HG02571 (cell line): ENCODE data around the gene PLEKHG2.

Experiments
- ATAC-seq: cut with Tn5 transposase; IDR thresholded peaks from one replicate; pipeline ENCODE4 v1.9.1; 2021; ENCODE audit warnings: mild to moderate bottlenecking, moderate library complexity; ENCODE audit not compliant: unreplicated experiment

PLEKHG2 gene

DNA sequence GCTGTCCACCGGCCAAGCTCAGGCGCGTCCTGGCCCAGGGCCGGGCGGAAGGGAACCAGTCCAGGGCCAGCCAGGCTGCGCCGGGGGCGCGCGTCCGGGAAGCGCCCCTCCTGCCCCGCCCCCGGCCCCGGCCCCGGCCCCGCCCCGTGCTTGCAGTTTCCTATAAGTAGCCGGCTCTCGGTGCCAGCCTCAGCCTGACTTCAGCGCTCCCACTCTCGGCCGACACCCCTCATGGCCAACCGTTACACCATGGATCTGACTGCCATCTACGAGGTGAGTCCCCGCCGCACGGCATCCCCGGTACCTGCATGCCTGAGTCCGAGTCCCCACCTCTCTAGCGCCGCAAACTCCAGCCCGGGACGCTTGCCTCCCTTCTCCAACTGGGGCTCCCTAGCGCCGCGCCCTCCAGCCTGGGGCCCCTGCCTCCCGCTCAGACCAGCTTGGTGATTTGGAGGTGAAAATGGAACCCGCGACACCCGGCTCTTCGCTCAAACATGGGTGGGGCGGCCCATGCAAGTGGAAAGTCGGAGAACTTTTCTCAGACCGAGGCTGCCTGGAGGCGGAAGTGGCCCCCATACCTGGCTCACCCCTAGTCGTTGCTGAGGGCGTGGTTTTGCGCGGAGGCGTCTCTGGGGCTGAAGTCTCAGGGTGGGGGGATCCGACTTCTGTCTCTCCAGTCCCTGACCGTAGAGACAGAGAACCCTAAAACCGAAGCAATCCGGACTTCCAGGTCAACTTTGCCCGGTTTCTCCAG, 5.6 kb upstream of the PLEKHG2 start, which contains the start of gene ZFP36:
Gene ZFP36 (plus strand): TSS at position 192 of the 754 bp plus-strand sequence. CDS start 58 bp downstream, at position 250.
- no peak for ATAC-seq

DNA sequence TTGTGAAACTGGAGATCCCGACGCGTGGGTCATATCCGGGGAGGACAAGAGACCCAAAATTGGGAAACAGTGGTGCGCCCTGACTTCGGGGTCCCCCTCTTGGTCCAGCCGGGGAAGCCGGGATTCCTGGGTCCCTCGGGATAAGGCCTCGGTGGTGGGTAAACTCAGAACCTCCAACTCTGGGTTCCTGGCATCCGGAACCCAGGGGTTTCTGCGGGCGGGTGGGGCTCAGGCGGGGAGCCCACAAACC, 5.1 kb upstream of the PLEKHG2 start:
- no peak for ATAC-seq

DNA sequence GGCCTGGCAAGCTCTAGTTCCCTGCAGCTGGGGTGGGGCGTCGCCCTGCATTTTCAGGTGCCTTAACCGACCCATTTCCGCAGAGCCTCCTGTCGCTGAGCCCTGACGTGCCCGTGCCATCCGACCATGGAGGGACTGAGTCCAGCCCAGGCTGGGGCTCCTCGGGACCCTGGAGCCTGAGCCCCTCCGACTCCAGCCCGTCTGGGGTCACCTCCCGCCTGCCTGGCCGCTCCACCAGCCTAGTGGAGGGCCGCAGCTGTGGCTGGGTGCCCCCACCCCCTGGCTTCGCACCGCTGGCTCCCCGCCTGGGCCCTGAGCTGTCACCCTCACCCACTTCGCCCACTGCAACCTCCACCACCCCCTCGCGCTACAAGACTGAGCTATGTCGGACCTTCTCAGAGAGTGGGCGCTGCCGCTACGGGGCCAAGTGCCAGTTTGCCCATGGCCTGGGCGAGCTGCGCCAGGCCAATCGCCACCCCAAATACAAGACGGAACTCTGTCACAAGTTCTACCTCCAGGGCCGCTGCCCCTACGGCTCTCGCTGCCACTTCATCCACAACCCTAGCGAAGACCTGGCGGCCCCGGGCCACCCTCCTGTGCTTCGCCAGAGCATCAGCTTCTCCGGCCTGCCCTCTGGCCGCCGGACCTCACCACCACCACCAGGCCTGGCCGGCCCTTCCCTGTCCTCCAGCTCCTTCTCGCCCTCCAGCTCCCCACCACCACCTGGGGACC, 4.6 kb upstream of the PLEKHG2 start:
- ATAC-seq, result no peak

DNA sequence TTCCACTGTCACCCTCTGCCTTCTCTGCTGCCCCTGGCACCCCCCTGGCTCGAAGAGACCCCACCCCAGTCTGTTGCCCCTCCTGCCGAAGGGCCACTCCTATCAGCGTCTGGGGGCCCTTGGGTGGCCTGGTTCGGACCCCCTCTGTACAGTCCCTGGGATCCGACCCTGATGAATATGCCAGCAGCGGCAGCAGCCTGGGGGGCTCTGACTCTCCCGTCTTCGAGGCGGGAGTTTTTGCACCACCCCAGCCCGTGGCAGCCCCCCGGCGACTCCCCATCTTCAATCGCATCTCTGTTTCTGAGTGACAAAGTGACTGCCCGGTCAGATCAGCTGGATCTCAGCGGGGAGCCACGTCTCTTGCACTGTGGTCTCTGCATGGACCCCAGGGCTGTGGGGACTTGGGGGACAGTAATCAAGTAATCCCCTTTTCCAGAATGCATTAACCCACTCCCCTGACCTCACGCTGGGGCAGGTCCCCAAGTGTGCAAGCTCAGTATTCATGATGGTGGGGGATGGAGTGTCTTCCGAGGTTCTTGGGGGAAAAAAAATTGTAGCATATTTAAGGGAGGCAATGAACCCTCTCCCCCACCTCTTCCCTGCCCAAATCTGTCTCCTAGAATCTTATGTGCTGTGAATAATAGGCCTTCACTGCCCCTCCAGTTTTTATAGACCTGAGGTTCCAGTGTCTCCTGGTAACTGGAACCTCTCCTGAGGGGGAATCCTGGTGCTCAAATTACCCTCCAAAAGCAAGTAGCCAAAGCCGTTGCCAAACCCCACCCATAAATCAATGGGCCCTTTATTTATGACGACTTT, 3.9 kb upstream of the PLEKHG2 start:
- ATAC-seq, result no peak

DNA sequence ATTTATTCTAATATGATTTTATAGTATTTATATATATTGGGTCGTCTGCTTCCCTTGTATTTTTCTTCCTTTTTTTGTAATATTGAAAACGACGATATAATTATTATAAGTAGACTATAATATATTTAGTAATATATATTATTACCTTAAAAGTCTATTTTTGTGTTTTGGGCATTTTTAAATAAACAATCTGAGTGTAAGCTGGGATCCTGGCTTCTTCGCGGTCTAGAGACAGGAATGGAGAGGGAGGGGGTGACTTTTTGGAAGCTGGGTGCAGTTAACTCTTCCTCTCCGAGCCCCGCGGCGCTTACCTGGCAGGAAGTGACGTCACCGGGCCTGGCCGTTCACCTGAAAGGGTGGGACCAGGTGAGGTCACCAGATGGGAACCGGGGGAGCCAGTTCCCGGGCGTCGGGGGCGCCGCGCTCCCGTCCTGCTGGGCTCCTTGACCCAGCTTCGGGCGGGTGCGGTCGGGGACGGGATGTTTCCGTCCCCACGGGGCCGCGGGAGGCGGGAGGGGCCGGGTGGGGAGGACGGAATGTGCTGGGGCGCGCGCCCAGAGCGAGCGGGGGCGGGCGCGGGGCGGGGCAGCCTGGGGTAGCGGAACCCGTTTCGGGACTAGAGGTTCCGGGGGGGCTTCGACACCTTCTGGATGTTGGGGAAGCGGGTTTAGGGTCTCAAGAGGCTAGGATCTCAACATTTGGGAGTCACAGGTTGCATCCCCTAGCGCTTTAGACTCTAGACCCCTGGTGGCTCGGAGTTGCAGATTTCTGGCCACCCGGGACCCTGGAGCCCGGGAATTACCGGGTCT, 3.1 kb upstream of the PLEKHG2 start:
- no peak for ATAC-seq

DNA sequence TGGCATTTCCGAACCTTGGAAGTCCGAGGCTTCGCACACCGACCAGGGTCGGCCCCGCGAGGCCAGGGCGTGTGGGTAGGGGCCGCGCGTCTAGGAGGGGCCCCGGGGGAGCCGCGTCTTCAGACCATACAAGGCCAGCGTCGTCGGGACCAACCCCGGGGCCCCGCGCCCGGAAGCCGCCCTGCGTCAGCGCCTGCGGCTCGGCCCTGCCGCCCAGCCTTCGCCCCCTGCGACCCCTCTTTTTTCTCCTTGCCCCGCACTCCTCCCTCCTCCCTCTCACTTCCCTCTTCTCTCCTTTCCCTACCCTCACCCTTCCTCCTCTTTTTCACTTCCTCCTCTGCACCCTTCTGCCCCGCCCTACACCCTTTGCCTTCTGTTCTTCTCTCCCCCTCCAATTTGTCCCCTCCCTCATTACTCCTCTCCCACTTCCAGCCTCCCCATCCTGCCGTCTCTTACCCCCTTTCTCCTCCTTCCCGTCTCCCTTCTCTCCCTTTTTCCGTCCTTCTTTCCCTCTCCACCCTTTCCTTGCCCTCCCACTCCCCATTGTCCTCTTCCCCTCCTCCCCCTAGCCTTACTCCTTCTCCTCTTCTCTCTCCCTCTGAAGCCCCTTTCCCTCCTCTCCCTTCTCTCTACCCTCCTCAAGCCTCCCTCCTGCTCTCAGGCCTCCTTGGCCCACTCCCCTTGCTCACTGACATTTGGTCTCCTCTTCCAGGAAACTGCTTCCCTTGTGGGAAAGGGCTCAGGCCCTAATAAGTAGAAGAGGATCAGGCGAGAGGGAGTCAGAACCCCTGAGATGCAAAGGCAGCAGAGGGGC, 2.2 kb upstream of the PLEKHG2 start:
- ATAC-seq, result no peak

DNA sequence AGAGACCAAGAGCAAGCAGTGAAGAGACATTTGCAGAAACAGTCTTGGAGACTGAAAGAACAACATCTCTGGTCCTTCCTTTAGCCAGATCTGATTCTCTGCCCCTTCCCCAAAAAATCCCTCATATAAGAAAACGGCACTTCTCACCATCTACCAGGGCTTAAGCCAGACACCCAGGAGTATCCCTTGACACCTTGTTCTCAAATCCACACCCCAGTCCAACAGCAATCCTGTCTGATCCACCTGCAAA, 1.7 kb upstream of the PLEKHG2 start:
- ATAC-seq, result no peak

DNA sequence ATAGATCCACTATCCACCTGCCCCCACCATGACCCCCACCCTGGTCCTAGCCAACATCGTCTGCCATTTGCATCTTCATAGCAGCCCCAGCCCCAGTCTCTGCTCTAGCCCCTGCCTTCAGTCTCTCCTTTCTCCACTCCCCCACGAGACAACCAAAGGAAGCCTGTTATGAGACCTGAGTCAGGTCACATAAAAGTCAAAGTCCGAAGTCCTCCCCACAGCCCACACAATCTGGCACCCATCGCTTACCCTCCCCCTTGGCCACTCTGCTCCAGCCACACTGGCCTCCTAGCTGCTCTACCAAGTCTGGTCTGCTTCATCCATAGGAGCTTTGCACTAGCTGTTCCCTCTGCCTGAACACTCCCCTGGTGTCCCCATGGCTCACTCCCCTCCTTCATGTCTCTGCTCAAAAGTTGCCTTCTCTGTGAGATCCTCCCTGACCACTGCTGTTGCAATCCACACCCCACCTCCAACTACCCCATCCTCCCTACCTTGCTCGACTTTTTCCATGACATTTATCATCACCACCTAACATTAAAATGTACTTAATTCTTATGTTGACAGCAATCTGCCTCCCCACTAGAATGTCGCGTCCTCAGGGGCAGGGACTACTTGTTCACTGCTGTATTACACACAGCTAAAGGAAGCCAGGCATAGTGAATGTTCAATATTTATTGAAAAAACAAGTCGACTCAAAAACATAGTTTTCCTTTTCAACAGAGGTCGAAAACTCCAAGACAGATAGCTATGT, 1.2 kb upstream of the PLEKHG2 start:
- no peak for ATAC-seq

DNA sequence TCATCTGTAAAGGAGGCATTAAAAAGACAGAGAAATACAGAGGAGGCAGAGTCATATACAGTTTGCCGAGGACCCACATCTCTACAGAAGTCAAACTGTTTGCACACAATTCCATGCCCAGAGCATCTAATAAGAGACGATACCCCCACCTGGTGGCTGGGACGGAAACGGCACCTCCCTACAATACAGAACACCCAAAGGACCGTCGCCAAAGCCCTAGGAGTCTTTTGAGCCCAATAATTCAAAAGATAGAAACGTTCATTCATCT, 703 bp upstream of the PLEKHG2 start:
- peak; percentile 10 for ATAC-seq

DNA sequence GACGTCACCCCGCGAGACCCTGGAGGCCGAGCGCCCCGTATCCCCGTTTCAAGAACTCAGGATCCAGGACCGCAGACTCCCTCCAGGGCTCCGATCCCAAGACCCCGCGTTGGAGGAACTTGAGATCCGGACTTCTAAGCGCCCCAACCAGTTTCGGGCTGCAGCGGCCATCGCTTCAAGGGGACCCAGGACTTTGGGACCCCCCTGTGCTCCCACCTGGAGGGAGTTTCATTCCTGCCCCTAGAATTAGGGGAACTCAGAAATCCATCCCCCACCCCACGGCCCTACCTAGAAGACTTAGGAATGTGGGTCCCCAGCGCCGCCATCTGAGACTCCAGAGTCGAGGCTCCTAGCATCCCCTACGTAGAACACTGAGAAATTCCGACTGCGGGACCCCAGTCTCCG, 400 bp downstream of the PLEKHG2 start:
- no peak for ATAC-seq

DNA sequence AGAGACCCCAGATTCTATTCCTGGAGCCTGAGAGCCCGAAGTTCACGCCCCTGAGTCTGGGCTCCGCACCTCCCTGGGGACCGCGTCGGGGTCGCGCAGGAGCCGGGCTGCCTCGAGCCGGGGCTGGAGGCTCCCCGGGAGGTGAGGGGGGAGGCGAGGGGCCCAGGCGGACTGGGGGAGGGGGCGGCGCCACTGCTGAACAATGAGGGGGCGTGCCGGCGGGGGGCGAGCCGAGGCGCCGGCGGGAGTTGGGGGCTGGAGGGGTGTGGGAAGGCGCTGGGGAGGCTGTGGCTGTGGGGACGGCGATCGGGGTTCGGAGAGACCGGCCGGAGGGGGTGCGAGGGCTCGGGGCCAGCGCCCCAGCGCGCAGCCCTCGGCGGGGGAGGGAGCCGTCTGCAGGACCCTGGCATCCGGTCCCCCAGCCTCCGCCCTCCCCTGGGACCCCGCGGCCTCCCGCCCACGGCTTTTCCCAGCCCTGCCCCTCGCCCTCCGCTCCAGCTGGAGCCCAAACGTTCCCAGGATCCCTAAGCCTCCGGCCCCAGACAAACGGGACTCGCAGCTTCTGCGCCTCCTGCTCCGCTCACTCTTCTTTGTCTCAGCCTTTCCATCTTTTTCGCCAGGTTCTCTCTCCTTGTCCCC, 922 bp downstream of the PLEKHG2 start:
- ATAC-seq, result no peak

DNA sequence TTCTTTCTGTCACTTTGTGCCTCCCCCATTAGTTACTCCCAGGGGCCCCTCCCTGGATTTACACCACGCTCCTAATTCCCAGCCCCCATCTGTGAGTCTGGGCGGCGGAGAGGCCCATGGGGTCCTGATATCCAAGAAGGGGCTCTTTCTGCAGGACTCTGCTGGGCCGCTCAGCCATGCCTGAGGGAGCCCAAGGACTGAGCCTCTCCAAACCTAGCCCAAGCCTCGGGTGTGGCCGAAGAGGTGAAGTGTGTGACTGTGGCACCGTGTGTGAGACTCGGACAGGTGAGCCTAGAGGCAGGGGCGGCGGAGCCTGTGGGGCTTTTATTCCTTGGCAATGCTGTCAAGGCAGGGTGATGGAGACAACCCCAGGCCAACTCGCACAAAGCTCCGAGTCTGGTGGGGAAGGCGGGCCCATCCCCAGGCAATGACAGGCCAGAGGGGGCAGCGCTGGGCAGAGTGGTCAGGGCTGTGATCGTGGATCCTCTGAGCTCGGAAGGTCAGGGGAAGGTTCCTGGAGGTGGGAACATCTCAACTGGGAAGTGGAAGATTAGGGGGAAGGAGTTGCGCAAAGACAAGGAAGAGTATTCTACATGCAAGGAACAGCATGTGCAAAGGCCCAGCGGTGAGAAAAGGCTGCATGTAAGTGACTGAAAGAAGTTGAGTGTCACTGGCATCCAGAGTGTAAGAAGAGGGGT, 1.6 kb downstream of the PLEKHG2 start:
- ATAC-seq, result no peak

DNA sequence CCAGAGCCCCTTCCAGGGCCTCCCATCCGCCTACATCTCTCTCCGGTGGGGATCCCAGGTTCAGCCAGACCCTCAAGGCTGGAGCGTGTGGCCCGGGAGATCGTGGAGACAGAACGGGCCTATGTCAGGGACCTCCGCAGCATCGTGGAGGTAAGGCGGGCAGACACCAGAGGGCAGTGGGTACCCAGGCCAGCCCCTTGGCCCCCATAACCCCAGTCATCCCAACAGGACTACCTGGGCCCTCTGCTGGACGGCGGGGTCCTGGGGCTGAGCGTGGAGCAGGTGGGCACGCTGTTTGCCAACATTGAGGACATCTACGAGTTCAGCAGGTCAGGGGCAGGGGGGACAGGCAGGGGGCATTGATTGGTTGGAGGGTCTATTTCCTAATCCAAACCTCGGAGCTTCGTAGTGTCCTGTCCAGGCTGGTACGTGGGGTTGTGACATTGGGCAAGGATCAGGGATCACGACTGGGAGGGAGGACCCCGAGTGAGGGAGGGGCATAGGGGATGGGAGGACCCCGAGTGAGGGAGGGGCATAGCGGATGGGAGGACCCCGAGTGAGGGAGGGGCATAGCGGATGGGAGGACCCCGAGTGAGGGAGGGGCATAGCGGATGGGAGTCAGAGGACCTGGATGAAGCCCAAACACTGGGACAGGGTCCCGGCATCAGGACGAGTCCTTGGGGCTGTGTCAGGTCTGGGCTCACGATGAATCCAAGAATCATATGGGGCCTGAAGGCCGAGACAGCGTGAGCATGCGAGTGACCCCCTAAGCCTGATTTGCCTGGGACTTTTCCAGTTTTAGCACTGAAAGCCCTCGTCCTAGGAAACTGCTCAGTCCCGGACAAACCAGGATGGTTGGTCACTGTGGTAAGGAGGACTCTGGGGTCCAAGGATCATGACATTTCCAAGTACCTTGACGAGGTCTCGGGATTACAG, 2.9 kb downstream of the PLEKHG2 start:
- ATAC-seq, result no peak

DNA sequence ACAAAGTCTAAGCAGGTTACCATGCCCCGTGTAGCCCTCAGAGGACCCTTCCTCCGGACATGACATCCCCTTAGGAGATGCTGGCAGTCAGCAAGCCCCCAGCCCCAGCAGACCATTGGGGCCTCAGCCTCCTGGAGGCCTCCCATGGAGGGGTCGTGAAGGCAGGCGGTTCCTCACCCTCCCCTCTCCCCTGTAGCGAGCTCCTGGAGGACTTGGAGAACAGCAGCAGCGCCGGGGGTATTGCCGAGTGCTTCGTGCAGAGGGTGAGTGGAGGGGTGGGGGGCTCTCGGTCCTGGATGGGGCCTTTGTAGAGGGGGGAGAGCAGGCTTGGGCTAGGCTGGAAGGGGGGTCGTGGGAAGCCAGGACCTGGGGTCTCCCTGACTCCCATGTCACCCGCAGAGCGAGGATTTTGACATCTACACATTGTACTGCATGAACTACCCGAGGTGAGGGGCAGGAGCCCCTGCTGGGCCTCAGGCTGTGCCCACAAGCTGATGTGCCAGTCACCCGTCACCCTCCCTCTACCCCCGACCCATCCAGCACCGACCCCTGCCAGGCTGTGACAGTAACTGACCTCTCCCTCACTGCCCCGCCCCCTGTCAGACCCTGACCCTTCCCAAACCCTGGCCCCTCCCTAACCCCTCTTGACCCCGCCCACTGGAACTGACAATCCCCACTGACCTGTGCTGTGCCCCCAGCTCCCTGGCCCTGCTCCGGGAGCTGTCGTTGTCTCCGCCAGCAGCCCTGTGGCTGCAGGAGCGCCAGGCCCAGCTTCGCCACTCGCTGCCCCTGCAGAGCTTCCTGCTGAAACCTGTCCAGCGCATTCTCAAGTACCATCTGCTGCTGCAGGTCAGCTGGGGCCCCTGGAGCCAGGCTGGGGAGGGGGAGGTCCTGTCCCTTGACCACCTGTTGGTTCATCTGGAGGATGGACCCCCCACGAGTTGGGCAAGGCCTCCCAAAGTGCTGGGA, 4.0 kb downstream of the PLEKHG2 start:
- ATAC-seq, result no peak

DNA sequence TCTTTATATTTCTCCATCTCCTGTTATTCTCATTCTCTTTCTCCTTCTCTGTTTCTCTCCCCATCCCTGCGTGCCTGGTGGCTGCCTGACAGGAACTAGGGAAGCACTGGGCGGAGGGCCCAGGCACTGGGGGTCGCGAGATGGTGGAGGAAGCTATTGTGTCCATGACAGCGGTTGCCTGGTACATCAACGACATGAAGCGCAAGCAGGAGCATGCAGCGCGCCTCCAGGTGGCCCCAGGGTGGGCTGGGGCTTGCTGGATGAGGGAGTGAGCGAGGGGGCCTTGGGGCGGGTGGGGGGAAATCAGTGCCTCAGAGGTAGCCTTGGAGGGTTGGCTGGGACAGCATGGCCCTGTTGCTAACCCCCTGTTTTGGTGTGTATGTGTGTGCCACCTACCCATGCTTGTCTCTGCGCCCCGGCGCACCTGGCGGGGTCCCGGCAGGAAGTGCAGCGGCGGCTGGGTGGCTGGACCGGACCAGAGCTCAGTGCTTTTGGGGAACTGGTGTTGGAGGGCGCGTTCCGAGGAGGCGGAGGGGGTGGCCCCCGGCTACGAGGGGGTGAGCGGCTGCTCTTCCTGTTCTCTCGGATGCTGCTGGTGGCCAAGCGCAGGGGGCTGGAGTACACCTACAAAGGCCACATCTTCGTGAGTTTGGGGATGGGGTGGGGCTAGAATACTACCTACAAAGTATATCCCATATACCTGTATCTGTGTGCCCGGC, 5.2 kb downstream of the PLEKHG2 start:
- no peak for ATAC-seq

DNA sequence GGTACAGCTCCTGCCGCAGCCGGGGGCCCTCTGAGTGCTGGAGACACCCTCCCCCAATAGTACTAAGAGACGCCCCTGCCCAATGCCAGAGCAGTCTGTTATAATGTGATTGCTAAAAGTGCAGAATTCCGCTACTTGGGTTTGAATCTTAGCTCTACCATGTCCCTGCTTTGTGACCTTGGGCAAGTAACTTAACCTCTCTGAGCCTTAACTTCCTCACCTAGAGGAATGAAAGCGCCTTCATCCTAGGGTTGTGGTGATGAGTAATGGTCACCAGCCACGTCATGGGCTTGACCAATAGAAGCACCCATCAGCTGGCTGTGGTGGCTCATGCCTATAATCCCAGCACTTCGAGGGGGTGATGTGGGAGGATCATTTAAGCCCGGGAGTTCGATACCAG, 6.5 kb downstream of the PLEKHG2 start:
- no peak for ATAC-seq
